GM18526 (cell line): Measurements from ENCODE around the gene SPOCD1.

Experiments
- POLR2A ChIP-seq: IDR thresholded peaks from 3 replicates; pipeline ENCODE4 v1.6.1; 2011; ENCODE audit not compliant: insufficient read length; ENCODE audit errors: extremely low read depth

Gene SPOCD1

DNA sequence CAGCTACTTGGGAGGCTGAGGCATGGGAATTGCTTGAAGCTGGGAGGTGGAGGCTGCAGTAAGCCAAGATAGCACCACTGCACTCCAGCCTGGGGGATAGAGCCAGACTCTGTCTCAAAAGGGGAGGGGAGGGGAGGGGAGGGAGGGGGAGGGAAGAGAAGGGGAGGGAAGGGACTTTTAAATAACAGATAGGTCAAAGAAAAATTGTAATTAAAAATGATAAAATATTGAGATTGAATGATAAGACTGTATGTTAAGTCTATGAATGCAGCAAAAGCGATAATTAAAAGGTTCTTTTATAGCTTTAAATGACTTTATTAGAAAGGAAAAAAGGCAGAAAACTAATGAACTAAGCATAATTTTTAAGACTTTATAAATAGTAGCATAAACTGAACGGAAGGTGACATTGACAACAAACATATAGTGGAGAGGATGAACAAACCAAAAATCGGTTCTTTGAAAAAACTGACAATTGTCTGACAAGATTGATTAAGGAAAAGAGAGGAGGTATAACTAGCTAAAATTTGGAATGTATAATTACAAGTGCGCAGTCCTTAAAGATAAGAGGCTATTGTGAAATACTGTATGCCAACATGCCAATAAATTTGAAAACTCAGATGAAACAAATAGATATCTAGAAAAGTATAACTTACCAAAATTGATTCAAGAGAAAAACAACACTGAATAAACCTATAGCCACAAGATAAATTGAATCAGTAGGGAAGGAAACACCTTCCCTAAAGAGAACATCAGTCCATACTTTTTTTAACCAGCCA, 8.4 kb downstream of the SPOCD1 start:
- TF ChIP-seq POLR2A: no peak

DNA sequence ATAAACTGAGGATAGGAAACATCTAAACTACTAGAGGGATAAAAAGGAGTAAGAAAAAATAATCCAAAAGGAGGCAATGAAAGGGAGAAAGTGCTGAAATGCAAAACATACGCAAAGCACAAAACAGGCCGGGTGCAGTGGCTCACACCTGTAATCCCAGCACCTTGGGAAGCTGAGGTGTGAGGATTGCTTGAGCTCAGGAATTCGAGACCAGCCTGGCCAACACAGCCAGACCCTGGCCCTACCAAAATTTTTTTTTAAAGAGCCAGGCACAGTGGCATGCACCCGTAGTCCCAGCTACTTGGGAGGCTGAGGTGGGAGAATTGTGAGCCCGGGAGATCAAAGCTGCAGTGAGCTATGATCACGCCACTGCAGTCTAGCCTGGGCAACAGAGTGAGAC, 10.5 kb downstream of the SPOCD1 start:
- TF ChIP-seq POLR2A: no peak

GRCh38 chr1:31804098-31804497, 11.7 kb downstream of the SPOCD1 start:
- TF ChIP-seq POLR2A: no peak

GRCh38 chr1:31803610-31804009, 12.2 kb downstream of the SPOCD1 start:
- no peak for TF ChIP-seq POLR2A

DNA sequence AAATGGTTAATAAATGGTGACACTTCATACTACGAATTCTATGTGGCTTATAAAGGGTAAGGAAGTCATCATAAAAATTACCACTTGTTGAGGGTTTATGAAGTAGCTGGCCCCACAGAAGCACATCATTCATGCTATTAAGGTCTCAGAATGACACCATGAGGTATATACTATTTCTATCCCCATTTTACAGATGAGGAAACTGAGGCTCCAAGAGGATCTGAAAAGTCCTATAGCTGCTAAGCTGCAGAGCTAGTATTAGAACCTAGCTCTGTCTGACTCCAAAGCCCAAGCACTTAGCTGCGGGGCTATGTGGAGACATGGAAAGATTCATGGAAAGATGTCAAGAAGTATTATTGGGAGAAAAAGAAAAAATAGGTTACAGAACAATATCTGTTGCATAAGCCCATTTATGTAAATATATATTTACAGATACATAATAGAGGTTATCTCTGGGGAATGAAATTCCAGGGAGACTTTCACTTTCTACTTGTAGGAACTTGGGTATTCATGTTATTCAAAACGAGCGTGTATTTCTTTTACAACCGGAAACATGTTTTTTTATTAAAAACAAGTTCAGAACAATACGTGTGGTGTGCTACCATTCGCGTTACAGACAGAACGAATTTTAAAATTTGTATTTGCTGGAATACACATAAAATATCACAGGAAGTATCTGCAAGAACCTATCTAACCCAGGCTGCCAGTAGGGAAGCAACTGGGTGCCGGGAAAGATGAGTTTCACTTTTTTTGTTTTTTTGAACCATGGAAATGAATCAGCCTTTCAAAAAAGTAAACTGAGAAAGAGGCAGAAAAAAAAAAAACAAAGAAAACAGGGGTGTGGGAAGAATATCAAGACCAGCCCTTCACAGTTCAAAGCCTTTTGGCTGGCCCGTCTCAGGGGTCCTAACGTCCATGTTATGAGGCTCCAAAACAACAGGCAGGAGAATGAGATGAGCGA, 13.4 kb downstream of the SPOCD1 start:
- TF ChIP-seq POLR2A: no peak

DNA sequence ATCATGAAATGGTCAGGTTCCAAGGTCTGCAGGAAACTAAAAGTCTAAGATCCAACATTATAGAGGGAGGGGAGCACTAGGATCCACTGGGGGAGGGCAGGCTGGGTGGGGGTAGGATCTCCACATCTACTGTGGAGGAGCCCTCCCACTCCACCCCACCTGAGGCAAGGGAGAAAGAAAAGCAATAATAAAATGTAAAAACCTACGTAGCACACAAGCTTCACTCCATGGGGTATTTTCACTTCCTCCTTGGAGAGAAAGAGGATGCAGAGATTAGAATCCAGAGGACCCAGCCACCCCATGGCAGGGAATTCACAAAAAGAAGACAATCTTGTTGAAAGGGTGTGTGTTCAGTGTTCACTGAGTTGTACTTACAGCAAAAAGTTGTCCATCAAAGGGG, 14.4 kb downstream of the SPOCD1 start:
- no peak for TF ChIP-seq POLR2A

DNA sequence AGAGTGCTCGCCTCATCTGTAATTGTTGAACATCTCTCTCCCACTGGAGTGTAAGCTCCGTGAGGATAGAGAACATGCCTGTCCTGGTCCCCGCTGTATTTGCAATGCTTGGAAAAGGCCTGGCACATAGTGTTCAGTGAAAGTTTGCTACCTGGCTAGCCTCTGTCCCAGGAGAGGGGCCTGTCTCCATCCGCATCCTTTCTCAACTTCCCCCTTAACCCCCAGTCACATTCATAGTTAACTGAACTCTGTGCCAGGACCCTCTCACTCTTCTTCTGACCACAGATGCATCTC, 15.2 kb downstream of the SPOCD1 start:
- TF ChIP-seq POLR2A: no peak

DNA sequence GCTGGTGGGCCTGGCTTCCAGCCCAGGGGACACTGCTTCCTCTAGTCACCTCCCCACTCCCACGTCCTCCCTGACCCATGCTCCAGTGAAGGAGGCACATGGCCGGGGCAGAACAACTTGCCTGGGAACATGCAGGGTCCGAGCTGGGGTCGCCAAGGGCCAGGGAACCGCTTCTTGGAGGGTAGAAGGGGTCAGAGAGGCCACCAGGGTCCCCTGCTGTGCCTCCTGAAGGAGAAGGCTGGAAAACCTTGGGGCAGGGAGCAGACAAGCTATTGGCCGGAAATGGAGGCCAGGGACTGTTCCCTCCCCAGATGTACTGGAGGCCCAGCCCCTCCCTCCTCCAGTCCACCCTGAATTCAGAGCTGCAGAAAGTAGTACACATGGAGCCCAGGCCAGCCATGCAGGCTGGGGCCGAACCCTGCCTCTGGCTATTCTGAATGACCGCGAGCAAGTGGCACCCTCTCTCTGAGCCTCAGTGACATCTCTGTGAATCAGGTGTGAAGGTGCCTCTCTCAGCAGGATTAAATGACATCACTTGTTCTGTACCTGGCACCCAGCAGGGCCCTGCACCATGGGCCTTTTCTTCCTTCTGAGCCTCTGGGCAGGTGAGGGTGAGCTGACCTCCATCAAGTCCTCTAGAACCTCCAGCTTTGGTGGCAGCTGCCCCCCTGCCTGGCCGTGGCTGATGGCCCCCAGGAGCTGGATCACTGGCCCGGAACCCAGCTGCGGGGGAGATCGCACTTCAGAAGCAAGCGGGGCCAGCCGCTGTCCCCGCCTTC, 15.7 kb downstream of the SPOCD1 start:
- no peak for TF ChIP-seq POLR2A

DNA sequence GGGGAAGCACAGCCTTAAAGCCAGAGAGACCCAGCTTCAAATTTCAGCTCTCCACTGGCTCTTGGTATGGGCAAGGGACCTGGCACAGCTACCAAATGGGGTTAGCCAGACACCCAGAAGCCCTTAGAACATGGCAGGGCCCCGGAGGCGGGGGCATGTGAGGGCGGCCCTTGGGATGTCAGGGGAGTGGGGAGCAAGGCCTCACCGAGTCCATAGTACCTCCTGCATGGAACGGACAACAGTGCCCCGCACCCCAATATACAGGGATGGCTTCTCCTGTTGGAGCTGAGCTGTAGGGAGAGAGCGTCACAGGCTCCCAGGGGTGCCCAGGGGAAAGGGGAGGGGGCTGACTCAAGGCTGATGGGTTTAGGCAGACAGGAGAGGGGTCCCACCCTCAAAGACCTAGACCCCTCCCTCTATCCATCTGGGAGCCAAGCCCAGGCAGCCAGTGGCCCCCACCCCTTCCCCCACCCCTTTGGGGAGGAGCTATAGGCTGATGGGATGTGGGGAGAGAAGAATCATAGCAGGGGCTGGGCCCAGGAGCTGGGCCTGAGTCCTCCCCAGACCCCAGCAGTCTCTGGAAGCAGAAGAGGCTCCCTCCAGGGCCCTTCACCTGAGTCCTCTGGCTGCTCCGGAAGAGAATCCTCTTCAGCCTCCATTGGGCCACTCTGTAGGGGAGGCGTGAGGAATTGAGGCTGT, 16.5 kb downstream of the SPOCD1 start:
- no peak for TF ChIP-seq POLR2A

GRCh38 chr1:31798433-31799195, 17.2 kb downstream of the SPOCD1 start:
- no peak for TF ChIP-seq POLR2A

DNA sequence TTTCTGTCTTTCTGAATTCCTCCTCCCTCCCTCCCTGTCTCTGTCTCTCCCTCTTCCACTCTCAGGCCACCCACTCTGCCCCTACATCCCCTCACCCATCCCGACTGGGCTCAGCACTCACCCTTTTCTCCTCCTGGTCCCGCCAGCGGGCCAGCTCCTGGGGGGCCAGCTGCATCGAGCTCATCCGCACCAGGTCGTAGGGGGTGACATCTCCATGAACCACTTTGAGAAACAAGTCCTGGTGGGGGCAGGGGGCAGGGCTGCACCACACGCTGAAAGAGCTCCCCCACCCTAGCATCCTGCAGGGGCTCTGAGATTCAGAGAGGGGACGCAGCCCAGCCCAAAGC, 17.8 kb downstream of the SPOCD1 start:
- TF ChIP-seq POLR2A: no peak

- no peak for TF ChIP-seq POLR2A
Measured at GRCh38 chr1:31797216-31797615, 18.6 kb downstream of the SPOCD1 start.

- no peak for TF ChIP-seq POLR2A
Measured at GRCh38 chr1:31796707-31797106, 19.1 kb downstream of the SPOCD1 start.
